ENCODE data around the gene NPTX1. TPM values are rescaled to one million over a fixed set of nuclear protein-coding genes. Genes with fewer than 3 reads are reported as not detected.

Gene NPTX1
- total and polyA plus RNA-seq, 9 donors: 0.13 to 0.34 (median 0.23) TPM

DNA sequence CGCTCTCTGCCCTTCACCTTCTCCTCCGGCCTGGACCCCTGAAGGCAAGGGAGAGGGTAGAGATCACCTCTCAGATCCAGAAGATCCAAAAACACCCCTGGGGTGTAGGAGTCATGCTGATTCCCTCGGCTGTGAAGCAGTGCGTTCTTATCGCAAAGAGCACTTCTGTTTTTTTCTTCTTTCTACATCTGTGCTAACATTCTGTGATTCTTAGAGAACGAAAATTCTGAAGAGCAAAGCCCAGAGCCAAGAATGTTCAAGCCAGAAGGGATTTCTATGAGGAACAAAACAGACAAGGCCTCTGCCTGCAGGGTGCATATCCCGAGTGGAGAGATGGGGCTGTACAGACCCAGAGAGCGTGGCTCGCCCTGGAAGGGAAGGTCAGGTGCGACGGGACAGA, 17.2 kb downstream of the NPTX1 start:
- H3K9me3 ChIP-seq (replicated peaks; ENCODE audit: control insufficient read depth, low read depth, low read length): no peaks in the 10 kb centered on the region
- no peaks in the 10 kb centered on the region for H3K36me3 ChIP-seq (ENCODE audit: control insufficient read depth, insufficient read depth, low read length)
- DNase-seq: no peak
- no peak overlapping the region for H3K27ac ChIP-seq (ENCODE audit: low read length)
- no peak overlapping the region for H3K4me3 ChIP-seq (ENCODE audit: low read length)
- 47% methylated on average over 3 of the region's 11 CpGs for WGBS (ENCODE audit: insufficient coverage)
- H3K4me1 ChIP-seq (ENCODE audit: control insufficient read depth, insufficient read depth, low read length): peaks cover 71% of the 10 kb centered on the region
- H3K27me3 ChIP-seq (ENCODE audit: control insufficient read depth, insufficient read depth, low read length): peaks cover 10% of the 10 kb centered on the region

DNA sequence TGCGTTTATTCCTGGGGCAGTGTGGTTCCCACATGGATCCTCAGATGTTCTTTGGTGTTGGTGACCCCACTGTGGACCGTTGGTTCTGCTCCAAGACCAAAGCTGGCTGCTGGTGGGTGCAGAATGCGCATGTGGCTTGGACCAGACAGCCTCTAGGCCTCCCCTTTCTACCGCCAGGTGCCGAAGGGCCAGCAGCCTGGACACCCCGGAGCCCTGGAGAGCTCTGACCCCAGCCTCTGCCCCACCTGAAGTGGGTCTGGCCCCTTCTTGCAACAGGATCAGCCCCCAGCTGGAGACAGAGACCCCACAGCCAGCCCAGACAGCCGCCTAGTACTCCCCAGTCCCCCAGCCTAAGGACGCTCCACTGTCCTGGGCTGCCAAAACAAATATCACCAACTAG, 18.4 kb downstream of the NPTX1 start:
- no peak for DNase-seq
- Histone ChIP-seq H3K36me3 (ENCODE audit: control insufficient read depth, insufficient read depth, low read length) (no peaks in the 10 kb centered on the region), H3K27ac (ENCODE audit: low read length) (peak overlapping the region; percentile 96), H3K4me3 (ENCODE audit: low read length) (no peak overlapping the region), H3K9me3 (replicated peaks; ENCODE audit: control insufficient read depth, low read depth, low read length) (no peaks in the 10 kb centered on the region), H3K27me3 (ENCODE audit: control insufficient read depth, insufficient read depth, low read length) (peaks cover 7% of the 10 kb centered on the region), H3K4me1 (ENCODE audit: control insufficient read depth, insufficient read depth, low read length) (peaks cover 79% of the 10 kb centered on the region)
- WGBS (ENCODE audit: insufficient coverage): 89% methylated on average over 8 of the region's 8 CpGs

DNA sequence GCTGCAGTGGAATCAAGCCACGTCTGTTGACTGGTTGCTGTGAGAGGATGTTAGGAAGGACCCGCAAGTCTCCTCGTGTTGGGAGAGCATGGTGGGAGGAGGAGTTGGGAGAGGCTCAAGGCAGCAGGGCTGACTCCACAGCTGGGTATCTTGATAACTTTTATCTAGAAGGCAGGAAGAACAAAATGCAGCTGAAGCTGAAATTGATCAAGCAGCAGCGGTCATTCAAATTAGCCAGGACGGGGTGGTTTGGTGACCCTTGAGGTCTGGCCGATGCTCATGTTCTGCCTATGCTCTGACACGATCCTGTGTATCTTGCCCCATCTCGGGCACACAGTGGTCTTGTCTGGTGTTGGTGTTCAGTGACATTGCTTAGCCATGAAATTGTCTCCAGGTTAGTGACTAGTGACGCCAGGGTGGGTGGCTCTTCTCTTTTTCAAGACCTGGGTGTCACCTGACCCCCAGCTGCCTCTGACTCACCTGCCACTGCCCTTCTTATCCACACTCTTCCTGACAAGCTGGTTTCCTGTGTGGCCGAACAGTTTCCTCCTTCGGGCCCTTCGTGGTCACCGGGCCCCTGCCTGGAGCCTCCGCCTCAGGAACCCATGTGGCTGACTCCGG, 19.1 kb downstream of the NPTX1 start:
- H3K4me1 ChIP-seq (ENCODE audit: control insufficient read depth, insufficient read depth, low read length): peaks cover 86% of the 10 kb centered on the region
- 76% methylated on average over 13 of the region's 15 CpGs for WGBS (ENCODE audit: insufficient coverage)
- peak overlapping the region; percentile 96 for H3K27ac ChIP-seq (ENCODE audit: low read length)
- H3K9me3 ChIP-seq (replicated peaks; ENCODE audit: control insufficient read depth, low read depth, low read length): no peaks in the 10 kb centered on the region
- H3K36me3 ChIP-seq (ENCODE audit: control insufficient read depth, insufficient read depth, low read length): no peaks in the 10 kb centered on the region
- H3K27me3 ChIP-seq (ENCODE audit: control insufficient read depth, insufficient read depth, low read length): peaks cover 7% of the 10 kb centered on the region
- DNase-seq: no peak
- no peak overlapping the region for H3K4me3 ChIP-seq (ENCODE audit: low read length)

DNA sequence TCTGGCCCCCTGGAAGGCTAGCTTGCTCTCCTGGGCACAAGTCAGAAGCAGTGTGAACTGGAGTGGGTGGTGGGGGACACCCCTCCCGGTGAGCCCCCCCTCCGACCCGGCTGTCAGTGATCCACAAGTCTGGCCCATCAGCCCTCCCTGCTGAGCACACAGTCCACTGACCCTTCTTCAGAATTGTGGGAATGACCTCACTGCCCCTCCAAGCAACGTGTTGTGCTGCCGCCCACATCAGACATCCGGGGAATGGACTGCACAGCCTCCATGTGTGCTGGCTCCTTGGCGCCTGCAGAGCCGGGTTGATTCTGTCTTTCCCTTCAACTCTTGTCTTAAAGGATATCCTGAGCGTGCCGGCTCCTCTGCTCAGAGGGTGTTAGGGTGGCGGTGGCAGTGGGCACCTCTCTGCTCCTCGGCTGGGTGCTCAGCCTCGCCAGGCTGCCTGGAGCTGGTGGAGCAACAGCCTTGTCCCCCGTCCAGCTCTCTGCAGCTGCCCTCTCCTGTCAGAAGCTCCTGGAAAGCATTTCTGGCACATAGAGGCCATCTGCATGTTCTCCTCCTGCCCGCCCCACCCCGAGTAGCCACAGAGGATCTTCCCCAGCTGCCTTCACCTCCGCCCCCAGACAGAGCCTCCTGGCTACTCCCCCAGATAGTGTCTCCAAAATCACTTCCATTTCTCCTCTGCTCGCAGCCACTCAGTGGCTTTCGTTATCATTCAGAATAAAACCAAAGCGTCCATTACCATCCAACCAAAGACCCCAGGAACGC, 19.8 kb downstream of the NPTX1 start:
- DNase-seq: peak; percentile 90
- WGBS (ENCODE audit: insufficient coverage): 43% methylated on average over 10 of the region's 21 CpGs
- Histone ChIP-seq H3K36me3 (ENCODE audit: control insufficient read depth, insufficient read depth, low read length) (no peaks in the 10 kb centered on the region), H3K9me3 (replicated peaks; ENCODE audit: control insufficient read depth, low read depth, low read length) (no peaks in the 10 kb centered on the region), H3K4me3 (ENCODE audit: low read length) (peak overlapping the region; percentile 17), H3K4me1 (ENCODE audit: control insufficient read depth, insufficient read depth, low read length) (peaks cover 84% of the 10 kb centered on the region), H3K27ac (ENCODE audit: low read length) (peak overlapping the region; percentile 96), H3K27me3 (ENCODE audit: control insufficient read depth, insufficient read depth, low read length) (peaks cover 7% of the 10 kb centered on the region)

DNA sequence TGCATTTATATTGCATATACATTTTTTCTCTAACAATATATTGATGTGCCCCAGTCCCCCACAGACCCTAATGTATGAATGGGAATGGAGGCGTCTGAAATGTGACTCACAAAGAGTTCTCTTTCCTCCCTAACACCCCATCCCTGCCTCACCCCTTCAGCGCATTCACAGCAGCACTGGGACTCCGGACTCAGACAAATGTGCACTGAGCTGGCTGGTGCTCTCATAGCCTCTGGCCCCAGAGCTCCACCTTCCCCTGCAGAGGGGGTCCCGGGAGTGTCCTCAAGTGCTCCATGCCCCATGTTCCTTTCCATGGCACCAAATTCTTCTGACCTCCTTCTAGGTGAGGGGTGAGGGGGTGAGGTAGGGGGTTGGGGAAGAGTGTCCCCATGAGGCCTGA, 20.6 kb downstream of the NPTX1 start:
- no peaks in the 10 kb centered on the region for H3K9me3 ChIP-seq (replicated peaks; ENCODE audit: control insufficient read depth, low read depth, low read length)
- H3K36me3 ChIP-seq (ENCODE audit: control insufficient read depth, insufficient read depth, low read length): no peaks in the 10 kb centered on the region
- H3K27me3 ChIP-seq (ENCODE audit: control insufficient read depth, insufficient read depth, low read length): peaks cover 5% of the 10 kb centered on the region
- peak; percentile 33 for DNase-seq
- peak overlapping the region; percentile 96 for H3K27ac ChIP-seq (ENCODE audit: low read length)
- 24% methylated on average over 2 of the region's 4 CpGs for WGBS (ENCODE audit: insufficient coverage)
- H3K4me3 ChIP-seq (ENCODE audit: low read length): peak overlapping the region; percentile 11
- peaks cover 80% of the 10 kb centered on the region for H3K4me1 ChIP-seq (ENCODE audit: control insufficient read depth, insufficient read depth, low read length)

DNA sequence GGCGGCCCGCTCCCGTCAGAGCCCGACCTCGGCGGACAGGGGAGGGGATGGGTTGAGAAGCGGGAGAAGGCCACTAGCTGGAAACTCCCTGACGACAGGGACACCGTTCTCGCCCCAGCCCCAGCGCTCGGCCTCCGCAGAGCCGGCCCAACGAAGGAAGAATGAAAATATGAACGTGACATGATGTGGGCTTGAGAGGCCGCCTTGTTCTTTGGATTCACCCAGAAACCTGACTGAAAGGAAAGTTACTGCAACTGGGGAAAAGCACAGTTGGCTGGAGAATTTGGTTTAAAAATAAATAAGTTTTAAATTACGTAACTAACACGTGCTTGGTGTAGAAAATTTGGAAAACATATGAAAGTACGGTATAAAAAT, 21.1 kb downstream of the NPTX1 start:
- Histone ChIP-seq H3K9me3 (replicated peaks; ENCODE audit: control insufficient read depth, low read depth, low read length) (no peaks in the 10 kb centered on the region), H3K4me3 (ENCODE audit: low read length) (peak overlapping the region; percentile 52), H3K36me3 (ENCODE audit: control insufficient read depth, insufficient read depth, low read length) (no peaks in the 10 kb centered on the region), H3K27me3 (ENCODE audit: control insufficient read depth, insufficient read depth, low read length) (peaks cover 5% of the 10 kb centered on the region), H3K27ac (ENCODE audit: low read length) (peak overlapping the region; percentile 96), H3K4me1 (ENCODE audit: control insufficient read depth, insufficient read depth, low read length) (peaks cover 75% of the 10 kb centered on the region)
- no peak for DNase-seq
- 0% methylated on average over 9 of the region's 20 CpGs for WGBS (ENCODE audit: insufficient coverage)

DNA sequence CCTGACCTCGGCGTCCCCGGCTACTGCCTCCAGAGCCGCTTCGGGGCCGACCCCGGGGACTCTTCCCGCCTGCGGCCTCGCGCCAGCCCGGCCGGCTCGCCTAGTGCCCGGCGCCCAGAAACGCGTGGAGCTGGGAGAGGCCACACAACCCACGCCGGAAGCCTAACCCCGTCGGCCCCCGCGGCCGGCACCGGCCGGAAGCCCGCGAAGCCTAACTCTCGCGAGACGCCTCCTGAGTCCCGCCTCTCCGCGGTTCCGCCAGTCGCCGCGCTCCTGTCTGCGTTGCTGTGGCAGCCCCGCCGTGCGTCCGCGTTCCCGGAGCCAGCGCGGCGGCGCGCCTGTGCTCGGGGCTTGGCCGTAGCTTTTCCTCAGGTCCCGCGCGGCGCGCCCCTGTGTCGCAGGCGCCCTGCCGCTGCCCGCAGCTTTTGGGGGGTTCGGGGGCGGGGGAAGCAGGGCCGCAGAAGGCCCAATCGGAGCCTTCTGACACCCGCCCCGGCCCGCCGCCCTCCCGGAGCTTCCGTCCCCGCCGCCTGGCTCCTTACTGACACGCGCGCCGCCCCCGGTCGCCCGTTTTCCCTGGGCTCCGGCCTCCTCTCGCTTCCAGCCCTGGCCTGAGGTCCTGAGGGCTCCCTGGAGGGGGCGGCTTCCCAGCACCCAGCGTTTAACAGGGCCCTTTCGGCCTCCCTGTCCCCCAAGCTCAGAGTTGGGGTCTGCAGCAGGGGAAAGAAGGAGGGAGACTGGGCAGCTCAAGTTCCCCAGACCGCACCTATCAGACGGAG, 21.7 kb downstream of the NPTX1 start:
- H3K4me3 ChIP-seq (ENCODE audit: low read length): peak overlapping the region; percentile 77
- H3K4me1 ChIP-seq (ENCODE audit: control insufficient read depth, insufficient read depth, low read length): peaks cover 71% of the 10 kb centered on the region
- peak; percentile 99 for DNase-seq
- H3K27me3 ChIP-seq (ENCODE audit: control insufficient read depth, insufficient read depth, low read length): peaks cover 5% of the 10 kb centered on the region
- no peaks in the 10 kb centered on the region for H3K36me3 ChIP-seq (ENCODE audit: control insufficient read depth, insufficient read depth, low read length)
- WGBS (ENCODE audit: insufficient coverage): under 1% methylated on average over 83 of the region's 88 CpGs
- peak overlapping the region; percentile 96 for H3K27ac ChIP-seq (ENCODE audit: low read length)
- H3K9me3 ChIP-seq (replicated peaks; ENCODE audit: control insufficient read depth, low read depth, low read length): no peaks in the 10 kb centered on the region

DNA sequence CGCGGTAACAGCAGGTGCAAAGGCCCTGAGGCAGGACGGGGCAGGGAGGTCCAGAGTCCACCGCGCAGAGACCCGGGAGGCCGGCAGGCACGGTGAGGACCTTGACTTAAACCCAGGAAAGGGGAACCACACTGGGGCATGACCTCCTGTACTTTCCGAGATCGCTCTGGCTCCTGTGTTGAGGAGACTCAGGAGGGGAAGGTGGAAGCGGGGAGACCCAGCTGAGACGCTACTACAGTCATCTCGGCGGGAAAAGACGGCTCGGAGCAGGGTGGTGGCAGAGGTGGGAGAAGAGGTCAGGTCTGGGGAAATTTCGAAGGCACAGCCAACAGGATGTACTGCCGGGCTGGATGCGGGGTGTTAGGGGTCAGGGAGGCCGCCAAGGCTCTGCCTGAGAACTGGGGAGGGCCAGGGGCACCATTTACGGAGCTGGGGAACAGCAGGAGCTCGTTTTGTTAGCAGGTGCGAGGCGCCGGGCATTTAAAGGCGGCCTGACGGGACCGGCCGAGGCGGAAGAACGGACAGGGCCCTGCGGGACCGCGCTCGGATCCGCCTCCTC, 22.3 kb downstream of the NPTX1 start:
- 30% methylated on average over 35 of the region's 36 CpGs for WGBS (ENCODE audit: insufficient coverage)
- peaks cover 69% of the 10 kb centered on the region for H3K4me1 ChIP-seq (ENCODE audit: control insufficient read depth, insufficient read depth, low read length)
- DNase-seq: peak; percentile 18
- peak overlapping the region; percentile 91 for H3K27ac ChIP-seq (ENCODE audit: low read length)
- peaks cover 5% of the 10 kb centered on the region for H3K27me3 ChIP-seq (ENCODE audit: control insufficient read depth, insufficient read depth, low read length)
- H3K9me3 ChIP-seq (replicated peaks; ENCODE audit: control insufficient read depth, low read depth, low read length): no peaks in the 10 kb centered on the region
- peak overlapping the region; percentile 77 for H3K4me3 ChIP-seq (ENCODE audit: low read length)
- no peaks in the 10 kb centered on the region for H3K36me3 ChIP-seq (ENCODE audit: control insufficient read depth, insufficient read depth, low read length)

DNA sequence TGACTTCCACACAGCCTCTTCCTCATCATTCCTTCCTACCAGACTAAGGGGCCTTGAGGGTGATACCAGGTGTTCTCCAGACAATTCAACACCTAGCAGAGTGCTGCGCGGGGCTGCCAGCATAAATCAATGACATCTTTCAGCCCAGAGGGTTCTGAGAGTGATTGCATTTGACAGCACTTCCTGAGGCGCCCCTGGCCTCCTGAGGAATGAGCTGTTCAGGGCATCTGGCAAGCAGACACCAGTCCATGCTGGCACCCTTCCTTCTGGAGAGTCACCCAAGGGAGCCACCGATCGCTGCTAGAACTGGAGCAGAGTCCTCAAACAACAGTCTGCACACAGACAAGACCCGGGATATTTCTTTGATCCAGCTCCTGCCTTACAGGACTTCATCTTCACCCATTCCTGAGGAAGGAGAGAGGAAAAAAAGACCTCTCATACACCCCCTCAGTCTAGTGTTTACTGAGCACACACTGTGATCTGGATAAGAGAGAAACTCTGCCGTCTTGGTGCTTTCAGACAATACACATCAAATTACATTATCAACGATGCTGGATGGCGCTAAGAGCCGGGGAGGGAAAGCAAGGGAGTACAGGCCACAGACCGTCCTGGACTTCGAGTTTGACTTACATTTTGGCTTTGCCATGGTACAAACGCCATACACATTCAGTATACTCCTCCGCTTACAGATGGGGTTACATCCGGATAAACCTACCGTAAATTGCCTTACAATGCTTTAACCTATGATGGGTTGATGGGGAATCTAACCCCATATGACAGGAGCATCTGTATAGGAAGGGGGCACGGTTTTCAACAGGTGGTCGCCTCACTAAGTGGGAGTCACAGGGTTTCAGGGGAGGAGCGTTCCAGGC, 23.0 kb downstream of the NPTX1 start:
- 79% methylated on average over 10 of the region's 19 CpGs for WGBS (ENCODE audit: insufficient coverage)
- Histone ChIP-seq H3K27me3 (ENCODE audit: control insufficient read depth, insufficient read depth, low read length) (peaks cover 2% of the 10 kb centered on the region), H3K27ac (ENCODE audit: low read length) (no peak overlapping the region), H3K9me3 (replicated peaks; ENCODE audit: control insufficient read depth, low read depth, low read length) (no peaks in the 10 kb centered on the region), H3K36me3 (ENCODE audit: control insufficient read depth, insufficient read depth, low read length) (no peaks in the 10 kb centered on the region), H3K4me1 (ENCODE audit: control insufficient read depth, insufficient read depth, low read length) (peaks cover 62% of the 10 kb centered on the region), H3K4me3 (ENCODE audit: low read length) (peak overlapping the region; percentile 77)
- DNase-seq: no peak
